Stimulated activated CD4-positive, alpha-beta T cell treated with anti-CD3 and anti-CD28 coated beads, Interleukin-2, amount 100 ng/mL, for 4 hours (primary cell): Measurements from ENCODE around the gene TIMP1.
"Not testable (repeated sequence)": the region's sequence is repeated elsewhere in the genome, so short reads cannot be mapped to it uniquely, and the experiment has no call there.

Experiments
- DNase-seq: peaks from one replicate; pipeline ENCODE4 v3.0.0-alpha.2; 2020; ENCODE audit warnings: low read depth

TIMP1 gene

DNA sequence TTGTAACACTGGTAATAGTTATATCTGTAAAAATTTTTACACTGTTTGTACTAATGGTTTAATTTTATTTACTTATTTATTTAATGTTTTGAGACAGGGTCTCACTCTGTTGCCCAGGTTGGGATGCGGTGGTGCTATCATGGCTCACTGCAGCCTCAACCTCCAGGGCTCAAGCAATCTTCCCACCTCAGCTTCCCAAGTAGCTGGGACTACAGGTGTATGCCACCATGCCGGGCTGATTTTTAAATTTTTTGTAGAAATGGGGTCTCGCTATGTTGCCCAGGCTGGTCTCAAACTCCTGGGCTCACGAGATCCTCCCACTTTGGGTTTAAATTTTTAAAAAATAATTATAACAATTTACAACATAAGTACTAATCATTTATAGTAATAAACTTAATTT, 20.9 kb downstream of the TIMP1 start:
- DNase-seq = not testable (repeated sequence)

- no peak for DNase-seq
Observed at GRCh38 chrX:47605024-47605423, 22.8 kb downstream of the TIMP1 start.

- DNase-seq = no peak
Observed at GRCh38 chrX:47607091-47607490, 24.9 kb downstream of the TIMP1 start.

GRCh38 chrX:47608130-47608810, 26.0 kb downstream of the TIMP1 start:
- no peak for DNase-seq

DNA sequence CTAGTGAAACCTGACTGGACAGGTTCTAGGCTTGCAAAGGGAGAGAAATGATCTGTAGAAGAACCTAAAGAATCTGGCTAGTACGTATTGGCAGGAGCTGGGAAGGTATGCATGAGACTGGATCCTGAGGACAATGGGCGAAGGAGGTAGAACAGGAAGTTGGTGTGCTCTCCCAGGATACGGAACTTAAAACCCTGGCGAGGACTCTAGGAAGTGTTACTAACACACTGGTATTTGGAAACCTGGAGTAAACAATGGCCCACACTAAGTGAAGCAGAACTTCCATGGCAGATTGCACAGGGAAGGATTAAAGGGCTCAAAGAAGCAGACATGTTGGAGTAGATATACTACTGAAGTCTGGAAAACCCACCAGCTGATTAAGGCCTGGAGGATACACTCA, 28.3 kb downstream of the TIMP1 start:
- no peak for DNase-seq

DNA sequence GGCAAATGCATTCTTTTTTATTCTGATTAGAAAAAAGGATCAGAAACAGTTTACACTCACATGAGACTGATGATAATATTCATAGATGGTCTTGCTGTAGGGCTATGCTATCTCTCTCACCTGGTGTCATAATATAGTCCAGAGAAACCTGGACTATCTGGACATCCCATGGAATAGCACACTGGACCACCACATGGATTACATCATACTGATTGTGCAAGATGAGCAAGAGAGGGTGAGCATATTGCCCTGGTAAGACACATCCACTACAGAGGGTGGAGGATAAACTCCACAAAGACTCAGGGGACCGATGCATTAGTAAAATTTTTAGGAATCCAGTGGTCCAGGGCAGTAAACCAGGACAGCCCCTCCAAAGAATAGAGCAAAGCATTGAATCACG, 29.3 kb downstream of the TIMP1 start:
- DNase-seq = no peak

DNA sequence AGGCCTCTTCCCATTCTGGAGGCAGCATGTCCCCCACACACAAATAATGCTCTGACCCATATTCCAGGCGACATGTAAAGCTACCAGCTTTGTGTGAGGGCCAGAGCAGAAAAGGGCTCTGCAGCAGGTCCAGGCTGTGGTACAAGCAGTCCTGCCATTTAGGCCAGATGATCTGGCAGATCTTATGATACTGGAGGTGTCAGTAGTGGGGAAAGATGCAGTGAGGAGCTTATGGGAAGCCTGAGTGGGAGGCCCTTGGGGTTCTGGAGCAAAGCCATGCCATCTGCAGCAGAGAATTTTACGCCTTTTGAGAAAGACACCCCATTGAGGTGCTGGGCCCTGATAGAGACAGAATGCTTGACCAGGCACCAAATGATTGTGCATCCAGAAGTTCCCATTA, 29.7 kb downstream of the TIMP1 start:
- DNase-seq = no peak

DNA sequence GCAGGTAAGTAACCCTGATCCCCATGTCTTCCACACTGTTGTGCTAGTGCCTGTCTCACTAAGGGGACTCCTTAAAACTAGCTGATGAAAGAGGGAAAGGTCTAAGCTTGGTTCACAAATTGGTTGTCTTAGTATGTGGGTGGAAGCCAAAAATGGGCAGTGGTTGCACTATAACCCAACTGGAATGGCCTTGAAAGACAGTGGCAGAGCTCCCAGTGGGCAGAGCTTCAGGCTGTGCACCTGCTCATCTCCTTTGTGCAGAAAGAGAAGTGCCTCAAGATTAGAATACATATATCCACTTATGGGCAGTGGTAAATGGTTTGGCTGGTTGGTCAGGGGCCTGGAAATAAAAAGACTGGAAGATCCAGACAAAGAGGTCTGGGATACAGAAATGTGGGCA, 30.2 kb downstream of the TIMP1 start:
- DNase-seq = no peak

DNA sequence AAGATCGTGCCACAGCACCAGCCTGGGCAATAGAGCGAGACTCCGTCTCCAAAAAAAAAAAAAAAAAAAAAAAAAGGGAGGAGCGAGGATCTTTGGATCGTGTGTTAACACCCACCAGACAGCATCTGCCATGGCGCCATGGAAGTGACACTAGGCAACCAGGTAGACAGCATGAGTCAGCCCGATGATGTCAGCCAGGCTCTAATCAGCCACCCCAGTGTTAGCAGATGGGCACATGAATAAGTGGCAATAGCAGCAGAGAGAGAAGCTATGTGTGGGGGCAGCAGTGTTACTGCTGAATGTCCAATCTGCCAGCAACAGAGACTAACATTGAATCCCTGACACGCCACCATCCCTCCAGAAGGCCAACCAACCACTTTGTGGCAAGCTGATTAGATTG, 30.8 kb downstream of the TIMP1 start:
- no peak for DNase-seq

GRCh38 chrX:47614618-47615017, 32.4 kb downstream of the TIMP1 start:
- DNase-seq = no peak

DNA sequence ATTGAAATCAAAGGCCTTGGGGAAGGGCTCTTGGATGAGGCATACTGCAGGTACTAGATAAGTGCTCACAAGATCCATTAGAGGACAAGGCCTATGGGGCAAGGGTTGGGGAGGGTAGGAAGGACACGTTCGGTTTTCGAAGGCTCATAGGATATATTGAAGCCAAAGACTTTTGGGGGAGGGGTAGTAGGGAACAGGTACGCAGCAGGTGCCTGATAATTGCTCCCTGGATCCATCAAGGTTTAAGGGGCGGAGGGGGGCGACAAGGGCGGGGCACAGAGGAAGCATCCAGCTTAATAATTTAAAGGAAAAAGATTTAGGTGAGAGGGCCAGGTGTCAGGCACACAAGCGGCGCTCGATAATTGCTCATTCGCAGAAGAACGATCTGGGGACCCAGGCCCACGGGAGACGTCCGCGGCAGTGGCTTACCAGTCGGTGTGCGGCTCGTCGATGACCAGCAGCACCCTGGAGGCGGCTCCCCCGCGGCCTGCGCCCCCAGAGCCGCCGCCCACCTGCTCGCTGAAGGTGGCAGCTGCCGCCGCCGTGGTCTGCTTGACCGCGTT, 36.8 kb downstream of the TIMP1 start:
- no peak for DNase-seq

- DNase-seq = peak; percentile 72
Observed at GRCh38 chrX:47619486-47620302, 37.5 kb downstream of the TIMP1 start, which contains the start of gene SYN1. Gene SYN1, minus strand, starts transcription at chrX:47619857. Its CDS starts 129 bp downstream, at chrX:47619728.

DNA sequence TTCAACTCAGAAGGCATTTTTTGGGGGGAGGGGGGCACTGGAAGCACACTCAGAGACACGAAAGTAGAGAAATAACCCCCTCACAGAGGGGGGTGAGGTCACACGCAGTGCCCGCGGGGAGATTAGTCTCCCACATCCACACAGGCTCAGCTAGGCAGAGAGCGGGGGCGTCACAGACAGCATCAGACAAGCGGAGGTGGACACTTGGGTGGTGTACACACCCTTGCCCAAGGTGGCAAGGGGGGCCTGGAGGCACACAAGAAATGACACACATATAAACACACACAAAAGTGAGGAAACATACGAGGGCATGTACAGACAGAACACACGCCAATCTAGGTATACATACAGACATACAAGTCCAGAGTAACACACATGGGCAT, 38.1 kb downstream of the TIMP1 start:
- no peak for DNase-seq

DNA sequence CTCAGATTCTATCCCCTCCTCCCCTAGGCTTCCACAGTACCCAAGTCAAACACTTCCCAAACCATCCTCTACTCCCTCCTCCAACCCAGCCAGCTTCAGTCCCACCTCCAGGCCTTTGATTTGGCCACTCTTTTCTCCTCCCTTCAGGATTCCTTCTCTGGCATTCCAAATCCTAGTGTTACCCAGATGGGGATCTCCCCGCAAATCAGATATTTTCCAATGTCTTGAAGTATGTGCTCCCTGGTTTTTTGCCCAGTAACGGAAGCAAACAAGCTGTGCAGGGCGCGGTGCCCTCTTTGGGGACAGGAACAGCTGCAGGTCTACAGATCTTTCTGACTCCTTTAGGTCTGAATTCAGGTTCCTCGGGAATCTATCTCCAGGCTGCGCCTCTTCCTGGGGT, 39.6 kb downstream of the TIMP1 start:
- DNase-seq = no peak

DNA sequence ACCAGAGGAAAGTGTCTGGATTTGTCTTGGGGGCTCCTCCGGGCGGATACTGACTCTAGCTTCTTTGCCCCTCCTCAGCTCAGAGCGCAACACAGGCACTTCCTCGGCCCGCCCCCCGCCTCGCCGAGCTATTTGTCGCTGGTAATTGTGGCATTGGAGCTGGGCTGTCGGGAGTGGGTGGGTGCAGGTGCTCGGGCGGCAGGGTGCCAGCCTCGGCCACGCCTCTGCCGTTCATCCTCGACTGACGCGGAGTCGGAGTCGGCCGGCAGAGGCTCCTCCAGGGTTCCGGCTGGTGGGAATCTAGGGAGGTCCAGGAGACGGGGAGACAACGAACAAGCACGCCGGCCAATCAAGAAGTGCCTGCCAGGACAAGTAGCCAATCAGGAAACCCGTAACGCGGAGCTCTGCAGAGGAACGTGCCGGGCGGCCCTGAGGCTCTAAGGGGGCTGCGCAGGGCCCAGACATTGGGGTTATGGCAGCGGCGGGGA, 41.3 kb downstream of the TIMP1 start:
- no peak for DNase-seq

DNA sequence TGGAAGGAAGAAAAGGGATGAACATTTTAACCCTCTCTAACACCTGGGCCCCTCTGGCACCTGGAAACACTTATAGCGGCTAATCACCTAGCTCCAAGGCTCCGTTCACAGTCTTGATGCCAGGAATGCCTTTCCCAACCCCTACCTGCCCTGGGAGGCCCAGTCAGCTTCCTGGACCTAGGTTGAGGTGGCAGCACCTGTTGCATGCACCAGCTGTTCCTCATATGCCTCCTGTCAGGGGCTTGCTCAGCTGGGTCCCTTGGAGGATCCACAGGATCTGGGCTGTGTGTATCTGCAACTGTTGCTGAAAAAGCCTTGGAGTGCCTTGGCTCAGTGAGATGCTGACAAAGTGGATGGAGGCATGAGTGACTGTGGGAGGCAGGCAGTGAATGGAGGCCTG, 43.1 kb downstream of the TIMP1 start:
- DNase-seq = no peak

DNA sequence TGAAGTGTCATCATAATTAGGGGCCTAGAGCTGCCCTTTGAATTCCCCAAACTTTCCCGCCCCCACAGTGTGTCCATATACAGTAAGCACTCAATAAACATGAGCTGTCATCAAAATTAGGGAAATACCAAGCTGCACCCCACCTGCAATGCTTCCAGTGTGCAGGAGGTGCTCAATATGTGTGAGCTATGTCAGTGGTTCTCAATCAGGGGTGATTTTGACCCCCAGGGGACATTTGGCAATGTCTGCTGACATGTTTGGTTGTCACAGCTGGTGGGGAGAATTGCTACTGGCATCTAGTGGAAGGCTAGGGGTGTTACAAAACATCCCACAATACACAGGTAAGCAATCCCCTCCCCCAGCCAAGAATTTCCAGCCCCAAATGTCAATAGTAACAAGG, 46.7 kb downstream of the TIMP1 start:
- DNase-seq = no peak

- DNase-seq = no peak
Observed at GRCh38 chrX:47629419-47630200, 47.4 kb downstream of the TIMP1 start, which contains the start of gene CFP. Gene CFP, minus strand, starts transcription at chrX:47629930. Its CDS starts 86 bp downstream, at chrX:47629844.

DNA sequence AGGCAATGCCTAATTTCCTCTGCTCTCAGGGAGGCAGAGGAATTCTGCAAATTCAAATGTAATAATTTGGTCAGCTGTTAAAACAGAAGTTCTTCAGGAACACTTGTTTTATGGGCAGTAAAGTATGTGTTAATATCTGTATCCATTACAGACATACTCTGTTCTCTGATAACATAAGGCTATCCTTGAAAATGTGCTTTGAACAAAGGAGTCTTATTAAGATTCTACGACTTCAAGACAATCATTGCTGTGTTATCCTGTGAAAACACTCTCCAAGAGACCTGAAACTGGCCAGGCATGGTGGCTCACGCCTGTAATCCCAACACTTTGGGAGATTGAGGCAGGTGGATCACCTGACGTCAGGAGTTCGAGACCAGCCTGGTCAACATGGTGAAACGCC, 49.4 kb downstream of the TIMP1 start:
- no peak for DNase-seq

GRCh38 chrX:47632666-47633065, 50.4 kb downstream of the TIMP1 start:
- DNase-seq = no peak

DNA sequence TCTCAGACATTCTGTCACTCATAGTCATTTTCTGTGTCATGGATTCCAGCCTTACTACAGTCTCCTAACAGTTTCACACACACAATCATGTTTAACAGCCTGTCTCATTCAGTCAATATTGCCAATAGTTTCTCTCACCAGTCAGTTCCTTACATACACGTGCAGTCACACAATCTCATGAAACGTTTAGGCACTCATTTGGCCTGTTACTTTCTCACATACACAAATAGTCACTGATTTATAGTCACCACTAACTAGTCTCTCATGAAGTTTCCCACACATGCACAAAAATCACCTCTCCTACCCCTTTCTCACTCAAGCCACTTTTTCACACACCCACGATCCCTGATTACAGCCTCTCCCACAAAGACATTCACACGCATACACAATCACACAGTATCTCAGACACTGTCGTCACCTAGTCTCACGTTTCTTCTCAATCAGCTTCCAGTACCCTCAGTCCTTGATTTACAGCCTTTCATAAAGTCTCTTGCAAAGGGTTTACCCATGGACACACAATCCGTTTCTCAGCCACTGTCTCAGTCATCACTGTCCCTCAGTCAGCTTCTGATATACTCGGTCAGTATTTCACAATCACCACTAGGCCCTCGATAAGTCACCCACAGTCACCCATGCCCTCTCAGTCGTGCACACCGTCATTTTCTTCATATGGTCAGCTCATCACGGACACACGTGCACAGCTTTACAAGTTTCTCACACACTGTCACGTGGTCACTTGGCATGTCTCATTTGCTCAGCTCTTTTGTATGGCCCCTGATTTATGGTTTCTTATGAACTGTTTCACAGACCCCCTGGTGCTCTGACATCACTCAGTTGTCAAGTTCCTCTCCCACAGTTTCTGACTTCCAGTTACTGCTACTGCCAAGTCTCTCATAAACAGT, 51.7 kb downstream of the TIMP1 start:
- DNase-seq = no peak
